ENCODE measurements around the gene MYOM3.

MYOM3 gene

GRCh38 chr1:24095140-24095859, 16.6 kb downstream of the MYOM3 start:
- no peak for DNase-seq

- no peak for DNase-seq
Observed at GRCh38 chr1:24094554-24094953, 17.4 kb downstream of the MYOM3 start.

GRCh38 chr1:24093732-24094131, 18.2 kb downstream of the MYOM3 start:
- DNase-seq, result no peak

- no peak for DNase-seq
Observed at GRCh38 chr1:24092979-24093378, 19.0 kb downstream of the MYOM3 start.

- no peak for DNase-seq
Observed at GRCh38 chr1:24091971-24092482, 19.9 kb downstream of the MYOM3 start.

GRCh38 chr1:24090736-24091135, 21.2 kb downstream of the MYOM3 start:
- no peak for DNase-seq

- no peak for DNase-seq
Observed at GRCh38 chr1:24089743-24090555, 22.0 kb downstream of the MYOM3 start.

GRCh38 chr1:24089027-24089742, 22.8 kb downstream of the MYOM3 start:
- no peak for DNase-seq

GRCh38 chr1:24086466-24086865, 25.5 kb downstream of the MYOM3 start:
- DNase-seq, result no peak

GRCh38 chr1:24085546-24085945, 26.4 kb downstream of the MYOM3 start:
- DNase-seq, result no peak

GRCh38 chr1:24085007-24085406, 26.9 kb downstream of the MYOM3 start:
- no peak for DNase-seq

GRCh38 chr1:24084050-24084449, 27.9 kb downstream of the MYOM3 start:
- no peak for DNase-seq

GRCh38 chr1:24082372-24082771, 29.6 kb downstream of the MYOM3 start:
- no peak for DNase-seq

GRCh38 chr1:24081190-24081589, 30.7 kb downstream of the MYOM3 start:
- DNase-seq, result no peak

GRCh38 chr1:24080131-24080530, 31.8 kb downstream of the MYOM3 start:
- no peak for DNase-seq

GRCh38 chr1:24077278-24077978, 34.5 kb downstream of the MYOM3 start:
- no peak for DNase-seq

- no peak for DNase-seq
Observed at GRCh38 chr1:24075946-24076345, 36.0 kb downstream of the MYOM3 start.

GRCh38 chr1:24075590-24075854, 36.4 kb downstream of the MYOM3 start:
- DNase-seq, result no peak

- no peak for DNase-seq
Observed at GRCh38 chr1:24074817-24075589, 36.9 kb downstream of the MYOM3 start.

GRCh38 chr1:24074196-24074595, 37.7 kb downstream of the MYOM3 start:
- DNase-seq, result no peak

GRCh38 chr1:24071941-24072340, 40.0 kb downstream of the MYOM3 start:
- DNase-seq, result no peak

GRCh38 chr1:24070821-24071393, 41.0 kb downstream of the MYOM3 start:
- DNase-seq, result peak; percentile 72
